ENCODE measurements around the gene MLXIPL.

- TF ChIP-seq CTCF (IDR thresholded peaks at IDR 0.05): no peak
- TF ChIP-seq POLR2A (IDR thresholded peaks at IDR 0.05): no peak
Measured at GRCh38 chr7:73595358-73595757, 29.0 kb downstream of the MLXIPL start.

Measured in prostate gland (tissue), 2 donors.